Astrocyte (in vitro differentiated cells and primary cell): ENCODE results near the gene TOGARAM2.

Experiments used
- EZH2 ChIP-seq: IDR thresholded peaks from 2 replicates; pipeline ENCODE4 v1.6.1; 2012; ENCODE audit warnings: mild to moderate bottlenecking, low read length, inconsistent platforms; ENCODE audit not compliant: insufficient read depth
- TF ChIP-seq, protein P1 (sequence below): IDR thresholded peaks from 2 replicates; pipeline ENCODE4 v1.5.1; 2011; ENCODE audit warnings: low read depth, mild to moderate bottlenecking, inconsistent platforms, low read length, moderate library complexity; ENCODE audit not compliant: insufficient read depth

DNA sequence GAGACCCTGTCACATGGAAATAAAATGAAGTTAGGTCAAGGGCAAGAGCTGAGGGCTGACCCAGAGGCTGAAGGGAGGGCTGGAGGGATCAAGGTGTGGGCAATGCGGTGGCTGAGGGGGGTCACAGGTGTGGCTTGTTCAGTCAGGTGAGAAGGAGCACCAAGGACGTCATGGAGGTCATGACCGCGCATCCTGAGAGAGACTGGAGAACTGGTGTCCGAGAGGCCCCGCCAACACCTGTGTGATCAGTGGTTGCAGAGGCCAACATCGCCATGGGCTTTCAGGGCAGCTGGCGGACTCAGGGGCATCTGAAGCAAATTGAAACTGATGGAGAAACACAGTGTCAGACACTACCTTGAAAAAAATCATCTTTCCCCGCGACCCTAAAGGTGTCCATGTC lies 13.0 kb downstream of the TOGARAM2 start:
- TF ChIP-seq, protein P1, sequence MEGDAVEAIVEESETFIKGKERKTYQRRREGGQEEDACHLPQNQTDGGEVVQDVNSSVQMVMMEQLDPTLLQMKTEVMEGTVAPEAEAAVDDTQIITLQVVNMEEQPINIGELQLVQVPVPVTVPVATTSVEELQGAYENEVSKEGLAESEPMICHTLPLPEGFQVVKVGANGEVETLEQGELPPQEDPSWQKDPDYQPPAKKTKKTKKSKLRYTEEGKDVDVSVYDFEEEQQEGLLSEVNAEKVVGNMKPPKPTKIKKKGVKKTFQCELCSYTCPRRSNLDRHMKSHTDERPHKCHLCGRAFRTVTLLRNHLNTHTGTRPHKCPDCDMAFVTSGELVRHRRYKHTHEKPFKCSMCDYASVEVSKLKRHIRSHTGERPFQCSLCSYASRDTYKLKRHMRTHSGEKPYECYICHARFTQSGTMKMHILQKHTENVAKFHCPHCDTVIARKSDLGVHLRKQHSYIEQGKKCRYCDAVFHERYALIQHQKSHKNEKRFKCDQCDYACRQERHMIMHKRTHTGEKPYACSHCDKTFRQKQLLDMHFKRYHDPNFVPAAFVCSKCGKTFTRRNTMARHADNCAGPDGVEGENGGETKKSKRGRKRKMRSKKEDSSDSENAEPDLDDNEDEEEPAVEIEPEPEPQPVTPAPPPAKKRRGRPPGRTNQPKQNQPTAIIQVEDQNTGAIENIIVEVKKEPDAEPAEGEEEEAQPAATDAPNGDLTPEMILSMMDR, result no peak
- TF ChIP-seq EZH2, result no peak
